GM11168 (cell line): ENCODE measurements around the gene DNAJB8.

Experiments used
- in situ Hi-C: fragments of 300-500 bp; cut with MboI; formaldehyde crosslinking; loops from one replicate; pipeline ENCODE4 v1.12.0; 2022; ENCODE audit warnings: low sequenced_read_pairs; ENCODE audit not compliant: unreplicated experiment

DNAJB8 gene

DNA sequence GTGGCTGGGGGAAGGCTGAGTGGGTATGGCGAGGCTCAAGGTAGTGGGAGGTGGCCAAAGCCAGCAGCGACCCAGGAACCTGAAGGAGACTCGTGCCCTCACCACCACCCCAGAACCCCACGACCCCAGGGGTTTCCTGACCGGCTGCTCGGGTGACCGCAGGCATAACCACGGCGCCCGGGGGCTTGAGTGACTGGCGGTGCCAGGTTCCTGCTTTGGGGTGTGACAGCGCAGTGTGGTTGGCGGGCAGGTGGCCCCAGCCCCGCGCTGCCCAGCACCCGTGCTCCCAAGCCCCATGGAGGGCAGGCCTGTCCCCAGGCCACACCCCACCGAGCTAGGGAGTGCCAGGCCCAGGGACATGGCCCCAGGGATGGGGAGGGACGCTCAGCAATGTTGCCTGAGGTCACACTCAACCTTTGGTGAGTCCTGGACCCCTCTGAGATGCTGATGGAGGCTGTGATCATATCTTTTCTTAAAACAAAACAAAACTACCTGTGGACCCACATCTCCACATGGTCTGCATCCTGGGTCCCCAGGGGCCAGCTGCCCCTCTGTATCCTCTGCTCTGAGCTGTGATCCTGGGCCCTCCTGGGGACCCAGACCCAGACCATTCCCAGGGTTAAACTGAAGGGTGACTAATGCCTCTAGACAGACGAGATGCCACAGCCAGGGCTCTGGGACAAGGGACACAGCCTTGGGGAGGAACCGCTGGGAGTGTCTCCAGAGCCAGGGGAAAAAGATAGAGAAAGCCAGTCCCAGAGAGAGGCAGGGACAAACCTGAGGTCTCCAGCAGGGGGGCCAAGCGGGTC is 13.0 kb downstream of the DNAJB8 start:
- in situ Hi-C loops: no loop called here

DNA sequence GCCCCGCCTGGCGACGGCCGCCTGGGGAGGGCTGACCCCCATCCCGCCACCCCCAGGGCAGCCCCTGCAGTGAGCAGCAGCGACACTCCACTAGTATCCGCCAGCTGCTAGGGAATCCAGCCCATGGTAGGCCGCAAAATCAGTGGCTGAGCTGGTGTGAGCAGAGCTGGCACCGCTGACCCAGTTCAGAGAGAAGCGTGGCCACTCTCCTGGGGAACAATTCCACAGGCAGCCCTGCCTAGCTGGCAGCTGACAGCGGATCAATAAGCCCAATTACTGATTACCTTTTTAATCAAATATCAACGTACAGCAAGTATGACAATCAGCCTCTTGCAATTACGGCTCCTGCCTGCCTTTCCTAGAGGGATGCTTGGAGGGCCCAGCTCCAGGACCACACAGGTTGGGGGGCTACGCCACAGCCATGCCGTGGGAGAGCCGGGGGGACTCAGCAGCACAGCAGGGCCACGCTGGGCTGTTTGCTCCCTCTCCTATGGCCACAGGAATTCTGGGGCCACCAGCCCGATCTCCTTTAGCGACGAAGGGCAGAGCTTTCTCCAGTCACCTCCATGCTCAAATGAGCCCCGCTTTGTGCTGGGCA is 13.9 kb downstream of the DNAJB8 start:
- in situ Hi-C loops: no loop called here

DNA sequence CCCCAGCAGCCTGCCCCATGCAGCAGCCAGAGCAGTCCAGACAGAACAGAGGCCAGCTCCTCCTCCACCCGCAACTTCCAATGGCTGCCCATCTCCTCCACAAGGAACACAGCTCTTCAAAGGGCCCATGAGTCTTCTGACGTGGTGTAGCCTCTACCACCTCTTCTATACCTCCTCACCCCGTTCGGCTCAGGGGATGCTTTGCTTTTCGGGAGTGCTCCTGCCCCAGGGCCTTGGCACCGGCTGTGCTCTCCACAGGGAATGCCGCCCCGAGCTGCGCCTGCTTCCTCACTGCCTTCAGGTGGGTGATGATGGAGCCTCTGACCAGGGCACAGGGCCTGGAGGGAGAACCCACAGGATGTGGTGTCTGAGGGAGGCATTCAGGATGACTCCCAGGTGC is 14.6 kb downstream of the DNAJB8 start:
- in situ Hi-C loops: no loop called here

- in situ Hi-C loops: no loop called here
Observed at GRCh38 chr3:128449111-128449638, 17.5 kb downstream of the DNAJB8 start.

GRCh38 chr3:128448491-128448890 is 18.2 kb downstream of the DNAJB8 start:
- in situ Hi-C loops: no loop called here

DNA sequence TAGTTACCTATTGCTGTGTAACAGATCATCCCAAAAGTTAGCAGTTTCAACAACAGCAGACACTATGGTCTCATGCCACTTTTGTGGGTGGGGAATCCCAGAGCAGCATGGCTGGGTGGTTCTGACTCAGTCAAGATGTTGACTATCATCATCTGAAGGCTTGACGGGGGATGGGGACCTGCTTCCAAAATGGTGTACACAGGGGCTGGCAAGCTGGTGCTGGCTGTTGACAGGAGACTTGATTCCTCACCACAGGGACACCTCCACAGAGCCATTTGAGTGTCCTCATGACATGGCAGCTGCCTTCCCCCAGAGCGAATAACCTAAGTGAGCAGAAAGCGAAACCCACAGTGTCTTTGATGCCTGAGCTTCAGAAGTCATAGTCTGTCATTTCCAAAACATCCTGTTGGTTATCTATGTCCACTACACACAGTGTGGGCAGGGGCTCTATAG is 19.1 kb downstream of the DNAJB8 start:
- in situ Hi-C loops: no loop called here

- in situ Hi-C loops: no loop called here
Observed at GRCh38 chr3:128446821-128447220, 19.9 kb downstream of the DNAJB8 start.

DNA sequence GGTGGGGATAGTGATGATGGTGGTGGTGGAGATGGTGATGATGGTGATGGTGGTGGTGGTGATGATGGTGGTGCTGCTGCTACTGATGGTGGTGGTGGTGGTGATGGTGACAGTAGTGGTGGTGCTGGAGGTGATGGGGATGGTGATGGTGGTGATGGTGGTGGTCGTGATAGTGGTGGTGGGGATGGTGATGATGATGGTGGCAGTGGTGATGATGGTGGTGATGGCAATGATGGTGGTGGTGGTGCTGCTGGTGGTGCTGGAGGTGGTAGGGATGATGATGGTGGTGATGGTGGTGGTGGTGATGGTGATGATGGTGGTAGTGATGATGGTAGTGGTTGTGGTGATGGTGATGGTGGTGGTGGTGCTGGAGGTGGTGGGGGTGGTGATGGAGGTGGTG is 21.3 kb downstream of the DNAJB8 start:
- in situ Hi-C loops: no loop called here

- in situ Hi-C loops: no loop called here
Observed at GRCh38 chr3:128443771-128444170, 22.9 kb downstream of the DNAJB8 start.

- in situ Hi-C loops: no loop called here
Observed at GRCh38 chr3:128442949-128443348, 23.7 kb downstream of the DNAJB8 start.

- in situ Hi-C loops: no loop called here
Observed at GRCh38 chr3:128442070-128442469, 24.6 kb downstream of the DNAJB8 start.

GRCh38 chr3:128439226-128439625 is 27.5 kb downstream of the DNAJB8 start:
- in situ Hi-C loops: no loop called here

GRCh38 chr3:128438488-128439072 is 28.1 kb downstream of the DNAJB8 start:
- in situ Hi-C loops: no loop called here

GRCh38 chr3:128436214-128436613 is 30.5 kb downstream of the DNAJB8 start:
- in situ Hi-C loops: no loop called here

DNA sequence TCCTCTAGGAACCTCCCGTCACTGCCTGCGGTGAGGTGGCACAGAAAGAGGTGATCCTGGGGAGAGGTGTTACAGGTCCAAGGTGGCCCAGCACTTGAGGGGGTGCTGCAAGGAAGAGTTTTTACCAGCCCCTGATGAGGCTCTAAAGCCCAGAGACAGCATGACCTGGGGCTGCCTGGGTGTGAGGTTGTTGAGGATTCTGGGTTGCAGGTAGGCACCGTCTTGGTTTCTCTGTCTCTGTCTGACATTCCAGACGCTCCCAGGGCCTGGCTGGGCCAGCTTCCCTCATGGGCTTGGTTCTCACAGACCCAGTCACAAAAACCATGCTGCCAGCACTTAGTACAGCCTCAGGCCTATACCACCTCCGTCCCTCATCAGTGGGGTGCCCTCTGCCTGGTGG is 31.1 kb downstream of the DNAJB8 start:
- in situ Hi-C loops: no loop called here

DNA sequence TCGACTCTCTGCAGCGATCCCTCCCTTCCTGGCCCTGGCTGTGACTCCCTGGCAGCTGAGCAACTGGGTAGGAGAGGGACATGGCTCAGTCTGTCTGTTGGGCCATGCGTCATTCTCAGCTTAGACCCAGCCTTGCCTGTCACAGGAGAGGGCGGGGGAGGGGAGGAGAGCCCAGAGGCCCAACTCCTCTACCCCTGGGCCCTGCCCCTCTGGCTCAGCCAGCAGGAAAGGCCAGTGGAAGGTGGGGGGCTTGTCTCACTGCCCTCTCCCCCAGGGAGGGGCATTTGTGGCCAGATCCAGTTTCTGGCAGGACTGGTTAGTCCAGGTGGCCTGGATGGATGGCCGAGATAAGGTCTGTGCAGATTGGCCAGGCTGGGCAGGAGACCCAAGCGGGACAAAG is 31.6 kb downstream of the DNAJB8 start:
- in situ Hi-C loops: no loop called here

DNA sequence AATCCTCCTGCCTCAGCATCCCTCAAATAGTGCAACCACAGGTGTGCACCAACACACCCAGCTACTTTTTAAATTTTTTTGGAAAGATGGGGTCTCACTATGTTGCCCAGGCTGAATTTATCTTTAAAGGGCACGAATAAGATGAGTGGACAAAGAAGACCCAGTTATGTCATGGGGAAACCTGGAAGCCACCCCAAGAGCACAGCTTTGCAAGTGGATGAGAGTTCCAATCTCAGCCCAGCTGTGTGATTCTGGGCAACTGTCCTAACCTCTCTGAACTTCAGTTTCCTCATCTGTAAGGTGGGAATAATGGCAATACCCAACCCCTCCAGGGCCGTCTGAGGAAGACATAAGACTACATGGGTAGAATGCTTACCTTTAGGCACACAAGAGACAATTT is 32.2 kb downstream of the DNAJB8 start:
- in situ Hi-C loops: no loop called here

DNA sequence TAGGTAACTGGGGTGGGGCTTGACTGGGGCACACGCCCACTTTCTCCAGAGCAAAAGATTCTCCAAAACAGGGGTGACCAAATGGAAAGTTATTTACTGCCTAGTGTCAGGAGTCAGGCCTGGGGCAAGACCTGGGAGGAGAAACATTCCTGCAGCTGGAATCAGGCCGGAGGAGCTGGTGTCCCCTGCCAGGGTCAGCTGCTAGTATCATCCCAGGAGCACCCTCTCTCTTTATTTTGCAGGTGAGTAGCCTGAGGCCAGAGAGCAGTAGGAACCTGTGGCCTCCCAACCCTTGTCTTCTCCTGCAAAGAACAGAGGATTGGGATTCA is 32.9 kb downstream of the DNAJB8 start:
- in situ Hi-C loops: no loop called here

DNA sequence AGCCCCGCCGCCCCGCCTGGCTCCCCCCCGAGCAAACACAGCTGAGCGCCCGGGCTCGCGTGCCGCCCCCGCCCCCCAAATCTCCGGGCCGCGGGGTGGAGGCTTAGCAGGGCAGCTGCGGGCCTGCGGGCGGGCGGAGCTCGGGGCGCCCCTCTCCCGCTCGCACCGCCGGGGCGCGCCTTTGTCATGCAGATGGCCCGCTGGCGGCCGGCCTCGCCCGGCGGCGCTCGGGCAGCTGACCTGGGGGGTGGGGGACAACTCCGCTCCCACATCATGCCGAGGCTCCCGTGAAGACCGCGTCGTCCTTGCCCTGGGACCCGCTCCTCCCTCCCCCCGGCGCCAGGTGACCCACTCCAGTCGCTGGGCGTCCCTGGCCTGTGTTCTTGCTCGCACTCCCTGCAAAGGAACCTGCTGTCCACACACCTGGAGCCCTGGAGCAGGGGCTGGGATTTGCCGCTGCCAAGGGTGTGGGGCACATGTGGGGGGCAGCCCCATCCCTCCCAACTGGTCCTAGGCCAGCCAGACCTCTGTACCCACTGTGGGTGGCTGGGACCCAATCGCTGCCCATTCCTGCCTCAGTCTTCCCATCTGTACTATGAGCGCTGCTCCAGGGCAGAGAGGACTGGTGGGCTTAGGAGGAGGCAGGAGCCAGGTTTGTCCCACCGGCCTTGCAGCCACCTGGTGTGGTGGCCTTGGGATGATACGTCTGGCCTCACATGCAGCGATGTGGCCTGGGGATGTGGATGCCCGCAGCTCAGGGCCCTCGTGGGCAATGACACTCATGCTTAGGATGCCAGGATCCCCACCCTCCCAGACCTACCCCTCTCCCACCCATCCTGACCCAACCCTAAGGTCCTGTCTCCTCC is 33.5 kb downstream of the DNAJB8 start:
- in situ Hi-C loops: no loop called here

DNA sequence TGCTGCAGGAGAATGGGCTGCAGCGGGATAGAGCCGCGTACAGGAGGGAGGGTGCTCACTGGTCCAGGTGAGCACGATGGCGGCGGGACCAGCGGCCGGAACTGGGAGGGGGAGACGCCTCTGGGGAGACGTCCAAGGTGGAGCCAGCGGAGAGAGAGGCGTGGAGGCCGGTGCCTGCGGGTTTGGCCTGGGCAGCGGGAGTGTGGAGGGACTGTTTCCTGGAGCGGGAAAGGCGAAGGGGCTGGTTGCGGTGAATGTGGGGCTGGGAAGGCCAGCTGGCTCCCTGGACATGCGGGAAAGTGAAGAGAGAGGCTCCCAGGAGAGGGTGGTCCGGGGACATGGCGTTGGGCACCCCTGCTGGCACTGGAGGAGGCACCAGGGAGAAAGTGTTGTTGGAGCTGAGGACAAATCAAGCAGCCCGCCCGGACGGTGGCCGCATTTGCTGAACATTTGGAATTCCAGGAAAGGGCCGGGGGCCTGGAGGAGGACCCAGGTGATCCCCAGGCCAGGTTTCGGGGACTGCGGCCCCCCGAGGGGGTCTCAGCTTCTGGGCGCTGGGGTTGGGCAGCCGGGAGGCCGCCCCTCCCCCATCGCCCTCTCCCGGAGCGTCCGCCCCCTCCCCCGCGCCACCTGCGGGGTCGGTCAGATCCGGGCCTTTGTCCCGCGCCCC is 34.3 kb downstream of the DNAJB8 start:
- in situ Hi-C loops: no loop called here
